Stimulated activated CD4-positive, alpha-beta T cell treated with anti-CD3 and anti-CD28 coated beads, Interleukin-4, amount 100 ng/mL, for 48 hours (primary cell): ENCODE measurements around the gene NOTO.

Experiments
- DNase-seq, 2 donors: peaks; one replicate each; pipeline ENCODE4 v3.0.0-alpha.2; 2020; ENCODE audit warnings: low read depth in 2 of 2

Gene NOTO

DNA sequence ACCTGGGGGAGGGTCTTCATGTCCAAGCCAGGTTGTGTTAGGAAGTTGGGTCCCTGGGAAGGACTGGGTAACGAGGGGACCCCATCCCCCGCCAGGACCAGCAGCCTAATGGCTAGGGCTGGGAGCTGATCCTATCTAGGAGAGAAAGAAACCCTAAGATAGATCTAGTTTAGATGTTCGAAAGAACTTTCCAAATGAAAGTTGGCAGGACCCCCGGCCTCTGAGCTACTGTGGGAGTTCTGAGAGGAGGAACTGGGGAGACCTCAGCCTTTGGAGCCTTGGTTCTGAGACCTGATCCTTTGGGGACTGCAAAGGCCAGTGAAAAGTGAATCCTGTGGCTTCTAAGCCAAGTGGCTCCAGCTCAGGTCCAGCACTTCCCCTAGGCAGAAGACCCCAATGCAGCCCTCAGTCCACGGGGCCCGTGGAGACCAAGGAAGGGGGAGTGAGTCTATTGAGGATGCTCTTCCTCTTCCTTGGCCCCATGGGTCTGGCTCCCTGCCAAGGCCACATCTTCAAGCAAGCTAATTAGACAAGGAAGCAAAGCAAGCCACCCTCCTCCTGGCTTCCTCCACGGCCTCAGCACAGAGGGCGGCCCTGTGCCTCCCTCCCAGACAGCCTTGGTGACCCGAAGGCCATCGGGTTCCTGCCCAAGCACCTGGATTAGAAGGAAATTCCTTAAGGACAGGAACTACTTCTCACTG is 55.2 kb downstream of the NOTO start:
- no peak for DNase-seq

DNA sequence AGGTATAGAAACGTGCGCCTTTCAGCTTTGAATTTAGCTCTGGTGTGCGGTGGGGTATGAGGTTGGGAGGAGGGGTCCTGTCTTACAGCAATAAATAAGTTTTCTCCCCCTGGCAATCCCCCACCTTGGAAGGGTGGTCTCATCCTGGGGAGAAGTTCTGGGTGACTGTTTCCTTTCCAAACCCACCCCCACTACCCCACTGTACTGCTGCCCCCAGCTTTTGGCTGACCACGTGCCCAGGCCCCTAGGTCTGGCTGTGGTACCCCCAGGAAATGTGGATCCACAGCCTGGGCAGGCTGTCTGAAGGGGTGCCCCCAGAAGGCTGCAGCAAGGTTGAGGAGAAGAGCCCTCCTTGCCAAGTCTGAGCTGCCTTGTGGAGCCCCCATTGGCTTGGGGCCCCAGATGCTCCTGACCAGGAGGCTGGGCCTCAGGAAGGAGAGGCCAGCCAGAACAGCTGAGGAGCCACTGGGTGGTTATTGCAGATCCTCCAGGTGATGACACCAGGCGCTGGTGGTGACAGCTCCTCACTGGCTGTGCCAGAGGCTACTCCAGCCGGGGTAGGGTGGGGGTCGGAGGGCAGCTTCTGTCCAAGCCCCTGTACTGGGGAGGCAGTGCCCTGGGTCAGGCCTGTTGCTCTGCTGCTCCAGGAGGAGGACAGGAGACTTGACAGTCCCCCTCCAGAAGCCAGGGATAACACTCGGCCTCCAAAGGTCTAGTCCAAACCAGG is 56.0 kb downstream of the NOTO start:
- DNase-seq = no peak

DNA sequence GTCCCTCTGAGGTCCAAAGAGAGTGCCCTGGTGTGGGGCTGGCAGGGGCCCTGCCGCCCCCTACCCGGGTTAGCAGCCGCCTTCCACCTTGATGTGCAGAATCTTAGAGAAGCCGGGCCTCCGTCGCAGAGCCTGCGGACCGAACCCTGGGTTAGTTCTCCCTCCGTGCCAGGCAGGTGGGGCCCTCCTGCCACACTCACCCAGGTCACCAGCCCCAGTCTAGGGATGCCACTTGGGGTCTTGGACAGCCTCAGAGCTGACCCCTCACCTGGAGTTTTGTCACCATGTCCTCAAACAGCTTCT is 56.5 kb downstream of the NOTO start:
- no peak for DNase-seq

DNA sequence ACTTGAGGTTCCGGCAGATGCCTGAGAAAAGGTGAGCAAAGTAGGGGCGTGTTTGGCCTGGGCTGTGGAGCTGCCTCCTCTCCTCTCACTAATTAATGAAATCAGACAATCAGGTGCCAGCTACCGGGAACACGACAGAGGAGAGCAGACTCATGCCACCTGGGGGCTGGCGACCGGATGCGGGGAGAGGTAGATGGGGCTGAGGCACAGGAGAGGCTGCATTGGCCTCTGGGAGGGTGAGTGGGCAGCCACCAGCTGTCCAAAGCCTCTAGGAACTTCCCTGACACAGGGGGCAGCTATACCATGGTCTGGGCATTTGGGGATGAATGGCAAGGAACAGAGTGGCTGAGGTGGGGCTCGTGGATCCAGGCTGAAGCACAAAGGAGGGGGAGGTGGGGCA is 56.9 kb downstream of the NOTO start:
- no peak for DNase-seq

DNA sequence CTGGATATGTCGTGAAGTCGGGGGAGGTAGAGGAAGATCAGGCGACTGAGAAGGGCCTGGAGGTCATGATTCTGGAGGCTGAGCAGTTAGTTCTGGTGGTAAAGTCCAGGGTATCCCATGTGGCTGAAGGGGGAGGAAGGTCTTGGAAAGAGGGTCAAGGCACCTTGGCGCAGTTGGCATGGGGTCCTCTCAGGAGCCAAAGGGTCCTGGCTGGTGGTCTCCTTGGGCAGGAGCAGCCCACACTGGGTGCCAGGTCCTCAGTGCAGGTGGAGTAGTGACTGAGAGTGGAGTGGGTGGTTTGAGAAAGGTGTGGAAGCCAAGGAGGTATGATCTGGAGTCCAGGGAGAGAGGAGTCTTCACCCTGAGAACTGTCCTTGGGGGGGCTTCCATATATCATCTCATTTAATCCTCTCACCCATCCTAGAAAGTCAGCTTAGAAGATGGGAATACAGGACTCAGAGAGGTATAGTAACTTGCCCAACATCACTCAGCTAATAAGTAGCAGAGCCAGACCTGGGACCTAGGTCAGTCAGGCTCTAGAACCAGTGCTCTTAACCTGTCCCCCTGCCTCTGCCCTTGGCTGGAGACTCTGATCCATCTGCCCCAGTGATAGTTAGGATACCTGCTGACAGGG is 57.4 kb downstream of the NOTO start:
- DNase-seq = no peak

DNA sequence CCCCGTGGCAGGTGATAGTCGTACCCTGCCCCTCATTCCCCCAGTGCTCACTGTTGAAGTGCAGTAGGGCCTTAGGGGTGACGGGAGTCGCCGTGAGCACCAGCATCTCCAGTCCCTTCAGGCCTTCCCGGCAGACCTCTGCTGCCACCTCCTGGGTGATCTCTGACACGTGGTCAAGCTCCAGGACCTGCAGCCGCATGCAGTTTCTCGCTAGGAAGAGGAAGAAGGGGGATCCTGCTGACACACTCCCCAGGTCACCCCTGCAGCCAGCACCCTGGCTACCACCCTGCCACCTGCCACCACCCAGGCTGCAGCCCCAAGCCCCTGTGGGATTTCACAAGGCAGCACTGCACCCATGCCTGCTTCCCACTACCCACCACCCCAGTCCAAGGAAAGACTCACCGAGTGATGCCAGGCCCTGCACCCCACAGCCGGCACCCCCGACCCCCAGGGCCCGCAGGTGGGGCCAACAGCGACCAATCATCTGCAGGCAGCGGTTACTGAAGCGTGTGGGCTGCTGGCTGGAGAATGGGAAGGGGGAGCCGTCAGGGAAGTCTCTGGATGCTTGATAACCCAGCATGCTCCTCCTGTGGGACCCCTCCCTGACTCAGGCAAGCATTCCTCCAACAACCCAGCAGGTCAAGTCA is 58.1 kb downstream of the NOTO start:
- no peak for DNase-seq
